K562 treated with DMSO at 1 percent for 24 hours (cell line): ENCODE data around the gene NSUN5. TPM values are rescaled to one million over a fixed set of nuclear protein-coding genes. Genes with fewer than 3 reads are reported as not detected.

Experiments
- total RNA-seq: library from RNA; unstranded; fragments of 300-600 nt; gene quantifications from 2 replicates; pipeline ENCODE4 v1.2.3, GENCODE V29; 2022; ENCODE audit warnings: low read depth; ENCODE audit not compliant: insufficient read depth

The NSUN5 gene
- total RNA-seq: 109 and 117 TPM in 2 replicates

GRCh38 chr7:73308665-73309214, at the start of gene NSUN5:
TSS of gene NSUN5 (minus strand) at chr7:73308826. CDS start at chr7:73308790, 36 bp downstream.

GRCh38 chr7:73327922-73328321, 19.3 kb upstream of the NSUN5 start, which contains the start of the genes FKBP6 and TRIM50:
TSS of gene FKBP6 (plus strand) at chr7:73328161. CDS start at chr7:73328429, 268 bp downstream.
TSS of gene TRIM50 (minus strand) at chr7:73328082. CDS start at chr7:73324787, 3,295 bp downstream.

Other genes starting within 250 kb of the NSUN5 start
- gene SPDYE9, start 222.8 kb downstream of the NSUN5 start, total RNA-seq: not detected in 2 replicates
- gene TRIM50, start 19.3 kb upstream of the NSUN5 start, total RNA-seq: not detected in 2 replicates
- not detected in 2 replicates for gene FKBP6, start 19.3 kb upstream of the NSUN5 start, total RNA-seq
- 2.4 and 3.2 TPM in 2 replicates for gene FZD9, start 125.0 kb upstream of the NSUN5 start, total RNA-seq
- gene BAZ1B, start 213.5 kb upstream of the NSUN5 start, total RNA-seq: 56.9 and 63.3 TPM in 2 replicates
- 95.2 and 104 TPM in 2 replicates for gene BCL7B, start 248.9 kb upstream of the NSUN5 start, total RNA-seq